ENCODE measurements around the gene PELO.

The PELO gene

GRCh38 chr5:52822437-52822836 is 34.7 kb downstream of the PELO start:
- no peak overlapping the region for H3K27ac ChIP-seq (ENCODE audit: extremely low read depth, low read depth, low read length)
- H3K4me3 ChIP-seq (ENCODE audit: low read depth, low read length): no peak overlapping the region
- no peaks in the 10 kb centered on the region for H3K9me3 ChIP-seq (ENCODE audit: control insufficient read depth, insufficient read depth, low read depth, low read length)
- 0 out of 2 replicates have a peak, but pooled peaks cover 3% of the 10 kb centered on the region for H3K4me1 ChIP-seq (ENCODE audit: control insufficient read depth, insufficient read depth, low read length)
- ChIA-PET POLR2A (no interaction called here), CTCF (no interaction called here)
- TF ChIP-seq ZNF521 (tag by site-specific recombination; IDR thresholded peaks at IDR 0.05) (no peak), ZNF341 (tag by site-specific recombination; IDR thresholded peaks at IDR 0.05; ENCODE audit: low read depth) (peak; percentile 34; the same call in 1 of the 2 replicates), ZNF549 (tag by site-specific recombination; IDR thresholded peaks at IDR 0.05) (peak; percentile 57; the same call in 1 of the 2 replicates), SCRT2 (tag by site-specific recombination; IDR thresholded peaks at IDR 0.05) (peak; percentile 71), ZBTB10 (tag by site-specific recombination; IDR thresholded peaks at IDR 0.05) (no peak)
- H3K36me3 ChIP-seq (ENCODE audit: control insufficient read depth in 2 of 2, insufficient read depth in 1 of 2, low read length in 2 of 2): no peaks in the 10 kb centered on the region

- POLR2A ChIA-PET: no interaction called here
- H3K36me3 ChIP-seq (ENCODE audit: control insufficient read depth in 2 of 2, insufficient read depth in 1 of 2, low read length in 2 of 2): no peaks in the 10 kb centered on the region
- no peaks in the 10 kb centered on the region for H3K4me1 ChIP-seq (ENCODE audit: control insufficient read depth, insufficient read depth, low read length)
- TF ChIP-seq ZBTB44 (tag by site-specific recombination; IDR thresholded peaks at IDR 0.05) (no peak), ZFHX2 (tag by site-specific recombination; conservative IDR thresholded peaks at IDR 0.05) (no peak), ZNF398 (tag by site-specific recombination; IDR thresholded peaks at IDR 0.05) (no peak), ZNF510 (tag by site-specific recombination; IDR thresholded peaks at IDR 0.05; ENCODE audit: insufficient replicate concordance) (no peak), ZNF366 (tag by site-specific recombination; conservative IDR thresholded peaks at IDR 0.05) (no peak)
- CTCF ChIA-PET: no interaction called here
- H3K27ac ChIP-seq (ENCODE audit: extremely low read depth, low read depth, low read length): no peak overlapping the region
- H3K4me3 ChIP-seq (ENCODE audit: low read depth, low read length): no peak overlapping the region
- no peaks in the 10 kb centered on the region for H3K9me3 ChIP-seq (ENCODE audit: control insufficient read depth, insufficient read depth, low read depth, low read length)
Measured at GRCh38 chr5:52824827-52825226, 37.1 kb downstream of the PELO start.

- Histone ChIP-seq H3K4me1 (ENCODE audit: control insufficient read depth, insufficient read depth, low read length) (no peaks in the 10 kb centered on the region), H3K27ac (ENCODE audit: extremely low read depth, low read depth, low read length) (no peak overlapping the region), H3K36me3 (ENCODE audit: control insufficient read depth in 2 of 2, insufficient read depth in 1 of 2, low read length in 2 of 2) (no peaks in the 10 kb centered on the region), H3K9me3 (ENCODE audit: control insufficient read depth, insufficient read depth, low read depth, low read length) (no peaks in the 10 kb centered on the region), H3K4me3 (ENCODE audit: low read depth, low read length) (no peak overlapping the region)
- ChIA-PET POLR2A (interaction anchor here (0.6 to 0.7 kb wide), 2 partner anchors 18 to 24 kb away, joined by 3 to 8 read pairs; no protein-coding TSS in a partner anchor), CTCF (interaction anchor here (0.6 to 0.7 kb wide), 3 partner anchors 38 to 128 kb away, joined by 3 to 10 read pairs (median 3); partner anchors contain the start of genes ITGA1 and PELO)
- no peak for TF ChIP-seq KLF1 (tag by site-specific recombination; IDR thresholded peaks at IDR 0.05)
- TF ChIP-seq ZNF658 (tag by site-specific recombination; IDR thresholded peaks at IDR 0.05): no peak
- no peak for TF ChIP-seq ZBTB48 (tag by site-specific recombination; IDR thresholded peaks at IDR 0.05)
- no peak for TF ChIP-seq ZFP3 (tag by site-specific recombination; IDR thresholded peaks at IDR 0.05; ENCODE audit: low read depth)
- TF ChIP-seq ZNF623 (tag by site-specific recombination; IDR thresholded peaks at IDR 0.05): no peak
- TF ChIP-seq ZNF16 (tag by site-specific recombination; IDR thresholded peaks at IDR 0.05; ENCODE audit: low read depth): no peak
- no peak for TF ChIP-seq ZNF677 (tag by site-specific recombination; IDR thresholded peaks at IDR 0.05)
- no peak for TF ChIP-seq ZNF223 (tag by site-specific recombination; IDR thresholded peaks at IDR 0.05)
- no peak for TF ChIP-seq KLF7 (tag by site-specific recombination; IDR thresholded peaks at IDR 0.05; ENCODE audit: borderline replicate concordance)
- no peak for TF ChIP-seq ZNF174 (tag by site-specific recombination; IDR thresholded peaks at IDR 0.05)
- no peak for TF ChIP-seq MYNN (tag by site-specific recombination; IDR thresholded peaks at IDR 0.05; ENCODE audit: borderline replicate concordance)
- TF ChIP-seq ZNF529 (tag by site-specific recombination; IDR thresholded peaks at IDR 0.05; ENCODE audit: insufficient replicate concordance): no peak
- no peak for TF ChIP-seq MEIS1 (CRISPR knock-in tag; IDR thresholded peaks at IDR 0.05; ENCODE audit: borderline replicate concordance)
- TF ChIP-seq ZNF776 (tag by site-specific recombination; IDR thresholded peaks at IDR 0.05; ENCODE audit: borderline replicate concordance): no peak
Measured at GRCh38 chr5:52825826-52826225, 38.1 kb downstream of the PELO start.

All from HEK293 (cell line).